SK-N-SH treated with all-trans-retinoic acid at 6 μM for 48 hours (cell line): Measurements from ENCODE around the gene HIF3A.

ENCODE experiments used
- ATAC-seq: fragments of 200-7000 bp; cut with Tn5 transposase; 3 replicates; pipeline ENCODE4 v1.9.1; 2020; ENCODE audit warnings: mild to moderate bottlenecking, moderate library complexity
- ARNTL ChIP-seq: fragments of 450-650 bp; formaldehyde crosslinking; IDR thresholded peaks from 2 replicates; pipeline ENCODE4 v1.5.0; 2020; ENCODE audit warnings: low read depth, mild to moderate bottlenecking, moderate library complexity, borderline replicate concordance
- BACH2 ChIP-seq: fragments of 250-450 bp; sonication (Bioruptor Pico); IDR thresholded peaks from 2 replicates; pipeline ENCODE4 v1.9.0; 2021; ENCODE audit warnings: mild to moderate bottlenecking, borderline replicate concordance
- CSDC2 ChIP-seq: fragments of 250-450 bp; sonication (Bioruptor Pico); IDR thresholded peaks from 2 replicates; pipeline ENCODE4 v1.5.0; 2020; ENCODE audit warnings: mild to moderate bottlenecking, moderate library complexity
- ESRRG ChIP-seq: fragments of 250-450 bp; sonication (Bioruptor Pico); IDR thresholded peaks from 2 replicates; pipeline ENCODE4 v1.6.1; 2021; ENCODE audit warnings: mild to moderate bottlenecking
- GLIS3 ChIP-seq: fragments of 250-450 bp; sonication (Bioruptor Pico); IDR thresholded peaks from 2 replicates; pipeline ENCODE4 v1.5.0; 2020; ENCODE audit warnings: mild to moderate bottlenecking, moderate library complexity
- ISL1 ChIP-seq: fragments of 250-450 bp; sonication (Bioruptor Pico); IDR thresholded peaks from 2 replicates; pipeline ENCODE4 v2.1.2; 2022; ENCODE audit warnings: mild to moderate bottlenecking, moderate library complexity
- PATZ1 ChIP-seq: fragments of 250-450 bp; sonication (Bioruptor Pico); IDR thresholded peaks from 2 replicates; pipeline ENCODE4 v1.8.0; 2020; ENCODE audit warnings: mild to moderate bottlenecking, moderate library complexity, borderline replicate concordance
- PPARA ChIP-seq: fragments of 250-450 bp; sonication (Bioruptor Pico); IDR thresholded peaks from 2 replicates; pipeline ENCODE4 v1.5.0; 2020; ENCODE audit warnings: mild to moderate bottlenecking, borderline replicate concordance
- RARB ChIP-seq: fragments of 250-450 bp; sonication (Bioruptor Pico); IDR thresholded peaks from 2 replicates; pipeline ENCODE4 v1.8.0; 2021; ENCODE audit warnings: mild to moderate bottlenecking, moderate library complexity
- SNAI2 ChIP-seq: fragments of 250-450 bp; sonication (Bioruptor Pico); IDR thresholded peaks from 2 replicates; pipeline ENCODE4 v1.5.0; 2020; ENCODE audit warnings: mild to moderate bottlenecking, moderate library complexity
- TCF4 ChIP-seq: fragments of 250-450 bp; sonication (Bioruptor Pico); IDR thresholded peaks from 2 replicates; pipeline ENCODE4 v1.8.0; 2021; ENCODE audit warnings: mild to moderate bottlenecking, moderate library complexity, borderline replicate concordance
- TOX ChIP-seq: fragments of 250-450 bp; sonication (Bioruptor Pico); IDR thresholded peaks from 2 replicates; pipeline ENCODE4 v1.8.0; 2021; ENCODE audit warnings: mild to moderate bottlenecking, moderate library complexity, borderline replicate concordance
- TSHZ2 ChIP-seq: fragments of 250-450 bp; sonication (Bioruptor Pico); IDR thresholded peaks from 2 replicates; pipeline ENCODE4 v1.5.0; 2020; ENCODE audit warnings: mild to moderate bottlenecking, moderate library complexity
- ZC3H10 ChIP-seq: fragments of 250-450 bp; sonication (Bioruptor Pico); IDR thresholded peaks from 2 replicates; pipeline ENCODE4 v1.5.1; 2021; ENCODE audit warnings: mild to moderate bottlenecking, moderate library complexity
- ZFP3 ChIP-seq: fragments of 250-450 bp; sonication (Bioruptor Pico); IDR thresholded peaks from 2 replicates; pipeline ENCODE4 v1.5.0; 2020; ENCODE audit warnings: mild to moderate bottlenecking, moderate library complexity
- ZFP30 ChIP-seq: fragments of 450-650 bp; formaldehyde crosslinking; IDR thresholded peaks from 2 replicates; pipeline ENCODE4 v1.5.0; 2022; ENCODE audit warnings: mild to moderate bottlenecking, moderate library complexity
- ZNF565 ChIP-seq: fragments of 450-650 bp; formaldehyde crosslinking; conservative IDR thresholded peaks from 2 replicates; pipeline ENCODE4 v1.5.0; 2020; ENCODE audit warnings: low read depth, mild to moderate bottlenecking, moderate library complexity
- ZNF70 ChIP-seq: fragments of 450-650 bp; formaldehyde crosslinking; IDR thresholded peaks from 2 replicates; pipeline ENCODE4 v1.5.0; 2020; ENCODE audit warnings: mild to moderate bottlenecking, moderate library complexity
- ZNF8 ChIP-seq: fragments of 450-650 bp; formaldehyde crosslinking; IDR thresholded peaks from 2 replicates; pipeline ENCODE4 v1.5.0; 2020; ENCODE audit warnings: mild to moderate bottlenecking, moderate library complexity
- TF ChIP-seq, protein P1 (sequence below): fragments of 250-450 bp; sonication (Bioruptor Pico); IDR thresholded peaks from 2 replicates; pipeline ENCODE4 v1.5.1; 2020; ENCODE audit warnings: low read depth, mild to moderate bottlenecking, moderate library complexity
- TF ChIP-seq, protein P2 (sequence below): fragments of 250-450 bp; sonication (Bioruptor Pico); IDR thresholded peaks from 2 replicates; pipeline ENCODE4 v1.8.0; 2021; ENCODE audit warnings: low read depth, mild to moderate bottlenecking, moderate library complexity, borderline replicate concordance
- TF ChIP-seq, protein P3 (sequence below): fragments of 250-450 bp; sonication (Bioruptor Pico); IDR thresholded peaks from 2 replicates; pipeline ENCODE4 v1.5.1; 2021; ENCODE audit warnings: mild to moderate bottlenecking, moderate library complexity

HIF3A gene

DNA sequence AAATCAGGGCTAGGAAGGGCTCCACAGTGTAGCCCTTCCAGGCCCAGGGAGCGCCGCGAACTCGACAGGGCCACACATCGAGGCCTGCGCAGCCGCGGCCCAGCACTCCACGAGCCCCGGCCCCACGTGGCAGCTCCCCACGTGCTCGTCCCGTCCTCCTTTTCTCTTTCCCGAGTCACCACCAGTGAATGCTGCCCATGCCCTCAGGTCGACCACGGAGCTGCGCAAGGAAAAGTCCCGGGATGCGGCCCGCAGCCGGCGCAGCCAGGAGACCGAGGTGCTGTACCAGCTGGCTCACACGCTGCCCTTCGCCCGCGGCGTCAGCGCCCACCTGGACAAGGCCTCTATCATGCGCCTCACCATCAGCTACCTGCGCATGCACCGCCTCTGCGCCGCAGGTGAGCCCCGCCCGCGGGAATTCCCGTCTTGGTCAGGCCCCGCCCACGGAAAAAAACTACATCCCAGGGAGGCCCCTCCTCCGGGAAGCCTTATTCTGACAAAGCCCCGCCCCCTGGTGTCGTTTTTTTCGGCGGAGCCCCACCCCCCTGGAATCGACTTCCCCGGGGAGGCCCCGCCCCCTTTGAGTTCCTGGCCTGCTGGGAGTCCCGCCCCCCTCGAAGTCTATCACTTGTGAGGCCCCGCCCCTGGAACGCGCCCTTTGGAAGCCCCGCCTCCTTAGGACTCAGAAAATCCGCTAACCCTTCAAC is 7.0 kb downstream of the HIF3A start:
- no peak for ATAC-seq
- TF ChIP-seq PPARA (CRISPR knock-in tag) (no peak), TCF4 (CRISPR knock-in tag) (no peak), ISL1 (CRISPR knock-in tag) (no peak), TOX (CRISPR knock-in tag) (no peak), ZNF8 (no peak), TSHZ2 (no peak), ARNTL (CRISPR knock-in tag) (no peak), SNAI2 (CRISPR knock-in tag) (no peak), RARB (no peak), ZC3H10 (CRISPR knock-in tag) (no peak), ZFP3 (no peak), GLIS3 (CRISPR knock-in tag) (no peak), ZFP30 (CRISPR knock-in tag) (no peak), PATZ1 (CRISPR knock-in tag) (no peak), CSDC2 (CRISPR knock-in tag) (no peak), ZNF70 (CRISPR knock-in tag) (no peak)
- TF ChIP-seq, protein P1, sequence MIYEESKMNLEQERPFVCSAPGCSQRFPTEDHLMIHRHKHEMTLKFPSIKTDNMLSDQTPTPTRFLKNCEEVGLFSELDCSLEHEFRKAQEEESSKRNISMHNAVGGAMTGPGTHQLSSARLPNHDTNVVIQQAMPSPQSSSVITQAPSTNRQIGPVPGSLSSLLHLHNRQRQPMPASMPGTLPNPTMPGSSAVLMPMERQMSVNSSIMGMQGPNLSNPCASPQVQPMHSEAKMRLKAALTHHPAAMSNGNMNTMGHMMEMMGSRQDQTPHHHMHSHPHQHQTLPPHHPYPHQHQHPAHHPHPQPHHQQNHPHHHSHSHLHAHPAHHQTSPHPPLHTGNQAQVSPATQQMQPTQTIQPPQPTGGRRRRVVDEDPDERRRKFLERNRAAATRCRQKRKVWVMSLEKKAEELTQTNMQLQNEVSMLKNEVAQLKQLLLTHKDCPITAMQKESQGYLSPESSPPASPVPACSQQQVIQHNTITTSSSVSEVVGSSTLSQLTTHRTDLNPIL = no peak
- TF ChIP-seq, protein P2, sequence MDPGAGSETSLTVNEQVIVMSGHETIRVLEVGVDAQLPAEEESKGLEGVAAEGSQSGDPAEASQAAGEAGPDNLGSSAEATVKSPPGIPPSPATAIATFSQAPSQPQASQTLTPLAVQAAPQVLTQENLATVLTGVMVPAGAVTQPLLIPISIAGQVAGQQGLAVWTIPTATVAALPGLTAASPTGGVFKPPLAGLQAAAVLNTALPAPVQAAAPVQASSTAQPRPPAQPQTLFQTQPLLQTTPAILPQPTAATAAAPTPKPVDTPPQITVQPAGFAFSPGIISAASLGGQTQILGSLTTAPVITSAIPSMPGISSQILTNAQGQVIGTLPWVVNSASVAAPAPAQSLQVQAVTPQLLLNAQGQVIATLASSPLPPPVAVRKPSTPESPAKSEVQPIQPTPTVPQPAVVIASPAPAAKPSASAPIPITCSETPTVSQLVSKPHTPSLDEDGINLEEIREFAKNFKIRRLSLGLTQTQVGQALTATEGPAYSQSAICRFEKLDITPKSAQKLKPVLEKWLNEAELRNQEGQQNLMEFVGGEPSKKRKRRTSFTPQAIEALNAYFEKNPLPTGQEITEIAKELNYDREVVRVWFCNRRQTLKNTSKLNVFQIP (CRISPR knock-in tag) = no peak
- TF ChIP-seq, protein P3, sequence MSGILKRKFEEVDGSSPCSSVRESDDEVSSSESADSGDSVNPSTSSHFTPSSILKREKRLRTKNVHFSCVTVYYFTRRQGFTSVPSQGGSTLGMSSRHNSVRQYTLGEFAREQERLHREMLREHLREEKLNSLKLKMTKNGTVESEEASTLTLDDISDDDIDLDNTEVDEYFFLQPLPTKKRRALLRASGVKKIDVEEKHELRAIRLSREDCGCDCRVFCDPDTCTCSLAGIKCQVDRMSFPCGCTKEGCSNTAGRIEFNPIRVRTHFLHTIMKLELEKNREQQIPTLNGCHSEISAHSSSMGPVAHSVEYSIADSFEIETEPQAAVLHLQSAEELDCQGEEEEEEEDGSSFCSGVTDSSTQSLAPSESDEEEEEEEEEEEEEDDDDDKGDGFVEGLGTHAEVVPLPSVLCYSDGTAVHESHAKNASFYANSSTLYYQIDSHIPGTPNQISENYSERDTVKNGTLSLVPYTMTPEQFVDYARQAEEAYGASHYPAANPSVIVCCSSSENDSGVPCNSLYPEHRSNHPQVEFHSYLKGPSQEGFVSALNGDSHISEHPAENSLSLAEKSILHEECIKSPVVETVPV (CRISPR knock-in tag) = no peak

- ATAC-seq = no peak
- no peak for TF ChIP-seq ISL1 (CRISPR knock-in tag)
- TF ChIP-seq, protein P2 (CRISPR knock-in tag) = no peak
- no peak for TF ChIP-seq ZC3H10 (CRISPR knock-in tag)
- no peak for TF ChIP-seq ZNF8
- no peak for TF ChIP-seq GLIS3 (CRISPR knock-in tag)
- TF ChIP-seq ZFP3 = no peak
- no peak for TF ChIP-seq ZNF565 (CRISPR knock-in tag)
- TF ChIP-seq PPARA (CRISPR knock-in tag) = no peak
- no peak for TF ChIP-seq TOX (CRISPR knock-in tag)
- TF ChIP-seq CSDC2 (CRISPR knock-in tag) = no peak
- no peak for TF ChIP-seq BACH2 (CRISPR knock-in tag)
- no peak for TF ChIP-seq PATZ1 (CRISPR knock-in tag)
- no peak for TF ChIP-seq ZNF70 (CRISPR knock-in tag)
- TF ChIP-seq ESRRG (CRISPR knock-in tag) = no peak
Observed at GRCh38 chr19:46306501-46306900, 9.7 kb downstream of the HIF3A start.
